Stimulated activated naive CD8-positive, alpha-beta T cell treated with anti-CD3 and anti-CD28 coated beads, Interleukin-15, amount 100 ng/mL, for 72 hours (primary cell): ENCODE results near the gene LDHAL6A.

Source experiments
- ATAC-seq: fragments of 150-1000 bp; cut with Tn5 transposase; 2 replicates; pipeline ENCODE4 v1.10.0; 2021; ENCODE audit warnings: mild to moderate bottlenecking, moderate library complexity
- DNase-seq, 2 donors: peaks; one replicate each; pipeline ENCODE4 v3.0.0; 2021 to 2022
- H3K27ac Mint-ChIP-seq, 2 donors: one replicate each; pipeline ENCODE4 v1.8.0; 2022; ENCODE audit warnings: mild to moderate bottlenecking in 2 of 2, mixed read lengths in 2 of 2, moderate library complexity in 2 of 2
- H3K27me3 Mint-ChIP-seq: one replicate; pipeline ENCODE4 v1.8.0; 2022; ENCODE audit warnings: mixed read lengths
- H3K4me1 Mint-ChIP-seq: one replicate; pipeline ENCODE4 v1.8.0; 2022; ENCODE audit warnings: mild to moderate bottlenecking, mixed read lengths
- H3K4me3 Mint-ChIP-seq, 2 donors: one replicate each; pipeline ENCODE4 v1.8.0; 2022; ENCODE audit warnings: mild to moderate bottlenecking in 2 of 2, mixed read lengths in 2 of 2, moderate library complexity in 1 of 2
- H3K9me3 Mint-ChIP-seq, 2 donors: one replicate each; pipeline ENCODE4 v1.8.0; 2022; ENCODE audit warnings: mixed read lengths in 2 of 2

Gene LDHAL6A

DNA sequence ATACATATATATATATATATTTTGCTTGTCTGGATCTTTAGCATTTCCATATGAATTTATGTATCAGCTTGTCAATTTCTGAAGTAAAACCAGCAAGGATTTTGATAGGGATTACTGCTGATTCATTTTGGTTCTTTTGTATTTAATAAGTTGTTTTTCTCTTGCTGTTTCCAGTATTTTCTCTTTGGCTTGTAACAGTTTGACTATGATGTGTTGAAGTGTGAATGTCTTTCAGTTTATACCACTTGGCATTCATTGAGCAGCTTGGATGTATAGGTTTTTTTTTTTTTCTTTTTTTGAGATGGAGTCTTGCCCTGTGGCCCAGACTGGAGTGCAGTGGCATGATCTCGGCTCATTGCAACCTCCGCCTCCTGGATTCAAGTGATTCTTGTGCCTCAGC is 12.4 kb downstream of the LDHAL6A start:
- Mint-ChIP-seq H3K4me1 (no peaks in the 10 kb centered on the region), H3K27ac (no peak overlapping the region), H3K27me3 (no peaks in the 10 kb centered on the region), H3K4me3 (no peak overlapping the region), H3K9me3 (no peaks in the 10 kb centered on the region)
- DNase-seq (no peak), ATAC-seq (no peak)

- Mint-ChIP-seq H3K9me3 (no peaks in the 10 kb centered on the region), H3K4me1 (no peaks in the 10 kb centered on the region), H3K27me3 (no peaks in the 10 kb centered on the region), H3K27ac (no peak overlapping the region), H3K4me3 (no peak overlapping the region)
- DNase-seq, result no peak
- ATAC-seq, result no peak
Observed at GRCh38 chr11:18468961-18469360, 13.3 kb downstream of the LDHAL6A start.

DNA sequence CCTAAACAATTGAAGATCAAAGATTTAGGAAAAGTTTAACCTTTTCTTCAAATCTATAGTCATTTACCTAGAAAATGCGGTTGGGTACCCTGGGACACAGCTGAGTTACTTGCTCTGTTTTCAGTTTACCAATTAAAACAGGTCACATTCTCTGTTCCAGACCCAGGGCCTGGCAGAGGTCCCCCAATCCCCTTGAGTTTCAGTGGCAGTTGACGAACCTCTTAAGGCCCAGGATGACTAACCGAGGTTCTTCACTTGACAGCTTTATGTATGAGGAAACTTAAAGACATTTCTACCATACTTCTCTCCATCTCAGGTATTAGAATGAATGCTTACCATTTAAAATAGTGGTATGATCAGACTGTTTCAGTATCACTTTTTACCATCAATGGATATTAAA is 16.3 kb downstream of the LDHAL6A start:
- H3K27me3 Mint-ChIP-seq, result no peaks in the 10 kb centered on the region
- no peak overlapping the region for H3K4me3 Mint-ChIP-seq
- H3K27ac Mint-ChIP-seq, result no peak overlapping the region
- DNase-seq (peak in 1 of 2 donors; percentile 46), ATAC-seq (peak; percentile 96)
- H3K9me3 Mint-ChIP-seq, result no peaks in the 10 kb centered on the region
- no peaks in the 10 kb centered on the region for H3K4me1 Mint-ChIP-seq

DNA sequence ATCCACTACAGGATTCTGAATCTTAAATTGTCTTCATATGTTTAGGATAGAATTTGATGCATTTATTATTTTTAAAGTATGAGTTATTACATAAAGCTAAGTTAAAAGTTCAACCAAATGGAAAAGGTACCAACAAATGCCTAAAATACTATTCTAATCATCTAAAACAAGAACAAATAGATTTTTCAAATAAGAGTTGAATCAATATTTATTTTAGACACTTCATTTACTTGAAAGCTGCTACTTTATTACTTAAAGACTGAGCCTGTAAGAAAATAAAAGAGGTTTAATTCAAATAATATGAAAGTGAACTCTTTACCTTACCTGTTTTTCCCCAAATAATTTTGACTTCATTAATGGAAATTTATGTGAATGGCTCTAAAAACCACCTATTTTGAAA is 16.9 kb downstream of the LDHAL6A start:
- no peaks in the 10 kb centered on the region for H3K4me1 Mint-ChIP-seq
- H3K4me3 Mint-ChIP-seq, result no peak overlapping the region
- no peaks in the 10 kb centered on the region for H3K27me3 Mint-ChIP-seq
- DNase-seq, result no peak
- H3K27ac Mint-ChIP-seq, result no peak overlapping the region
- no peak for ATAC-seq
- no peaks in the 10 kb centered on the region for H3K9me3 Mint-ChIP-seq

GRCh38 chr11:18479063-18479462 is 23.4 kb downstream of the LDHAL6A start:
- Mint-ChIP-seq H3K9me3 (no peaks in the 10 kb centered on the region), H3K27ac (peak overlapping the region; percentile 42 to 61), H3K27me3 (no peaks in the 10 kb centered on the region), H3K4me3 (no peak overlapping the region), H3K4me1 (no peaks in the 10 kb centered on the region)
- DNase-seq (no peak), ATAC-seq (no peak)

GRCh38 chr11:18485913-18486528 is 30.4 kb downstream of the LDHAL6A start:
- ATAC-seq (peak; percentile 85), DNase-seq (peak in 1 of 2 donors; percentile 14)
- H3K27me3 Mint-ChIP-seq, result no peaks in the 10 kb centered on the region
- H3K4me1 Mint-ChIP-seq, result peaks cover 18% of the 10 kb centered on the region
- H3K9me3 Mint-ChIP-seq, result no peaks in the 10 kb centered on the region
- H3K4me3 Mint-ChIP-seq, result no peak overlapping the region
- H3K27ac Mint-ChIP-seq, result no peak overlapping the region

GRCh38 chr11:18490319-18490718 is 34.7 kb downstream of the LDHAL6A start:
- no peak for DNase-seq
- no peak overlapping the region for H3K27ac Mint-ChIP-seq

DNA sequence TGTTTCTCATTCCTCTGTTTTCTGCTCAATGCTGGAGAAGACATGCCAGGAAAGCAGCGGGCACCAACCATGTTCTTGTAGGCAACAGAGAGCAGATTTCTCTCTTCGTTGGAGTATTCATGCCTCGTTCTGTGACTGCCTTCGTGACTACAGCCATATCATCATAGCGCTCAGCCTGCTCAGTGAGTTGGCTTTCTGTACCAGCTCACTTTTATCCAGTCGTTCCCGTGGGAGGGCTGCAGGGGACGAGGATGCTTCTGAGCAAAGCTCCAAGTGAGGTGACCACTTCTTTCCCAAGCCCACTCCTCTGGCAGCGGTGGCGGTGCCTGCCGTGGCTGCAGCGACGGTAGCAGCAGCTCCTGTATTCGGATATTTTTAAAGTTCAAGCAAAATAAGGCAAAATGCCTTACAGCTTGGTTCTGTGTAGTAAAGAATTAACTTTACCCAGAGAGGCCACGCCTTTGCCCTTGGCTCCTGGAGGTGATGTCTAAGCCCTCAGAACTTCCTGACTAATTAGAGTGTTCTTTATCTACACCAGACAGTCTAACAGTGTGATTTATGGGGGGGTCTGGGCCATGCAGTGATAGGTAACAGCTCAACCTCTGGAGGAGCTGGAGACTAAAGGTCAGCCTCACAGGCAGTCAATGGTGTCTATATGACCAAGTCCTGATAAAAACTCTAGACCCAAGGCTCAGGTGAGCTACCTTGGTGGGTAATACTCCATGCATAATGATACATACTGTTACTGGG is 35.3 kb downstream of the LDHAL6A start:
- no peaks in the 10 kb centered on the region for H3K27me3 Mint-ChIP-seq

More at GRCh38 chr11:18490319-18490718, 34.7 kb downstream of the LDHAL6A start:
- Mint-ChIP-seq H3K27me3 (no peaks in the 10 kb centered on the region), H3K4me3 (no peak overlapping the region), H3K4me1 (peaks cover 24% of the 10 kb centered on the region), H3K9me3 (no peaks in the 10 kb centered on the region)
- no peak for ATAC-seq

GRCh38 chr11:18491924-18492323 is 36.3 kb downstream of the LDHAL6A start:
- H3K9me3 Mint-ChIP-seq, result no peaks in the 10 kb centered on the region
- no peak for DNase-seq
- ATAC-seq, result no peak
- H3K27ac Mint-ChIP-seq, result no peak overlapping the region
- H3K27me3 Mint-ChIP-seq, result no peaks in the 10 kb centered on the region
- H3K4me1 Mint-ChIP-seq, result peaks cover 14% of the 10 kb centered on the region
- H3K4me3 Mint-ChIP-seq, result no peak overlapping the region

More for the DNA sequence above, 35.3 kb downstream of the LDHAL6A start:
- ATAC-seq, result no peak
- Mint-ChIP-seq H3K27ac (no peak overlapping the region), H3K4me1 (peaks cover 21% of the 10 kb centered on the region), H3K9me3 (no peaks in the 10 kb centered on the region), H3K4me3 (no peak overlapping the region)
- DNase-seq, result no peak

- DNase-seq (no peak), ATAC-seq (no peak)
- H3K27ac Mint-ChIP-seq, result no peak overlapping the region
- H3K27me3 Mint-ChIP-seq, result no peaks in the 10 kb centered on the region
- no peak overlapping the region for H3K4me3 Mint-ChIP-seq
- no peaks in the 10 kb centered on the region for H3K9me3 Mint-ChIP-seq
- H3K4me1 Mint-ChIP-seq, result peaks cover 14% of the 10 kb centered on the region
Observed at GRCh38 chr11:18492888-18493287, 37.2 kb downstream of the LDHAL6A start.

DNA sequence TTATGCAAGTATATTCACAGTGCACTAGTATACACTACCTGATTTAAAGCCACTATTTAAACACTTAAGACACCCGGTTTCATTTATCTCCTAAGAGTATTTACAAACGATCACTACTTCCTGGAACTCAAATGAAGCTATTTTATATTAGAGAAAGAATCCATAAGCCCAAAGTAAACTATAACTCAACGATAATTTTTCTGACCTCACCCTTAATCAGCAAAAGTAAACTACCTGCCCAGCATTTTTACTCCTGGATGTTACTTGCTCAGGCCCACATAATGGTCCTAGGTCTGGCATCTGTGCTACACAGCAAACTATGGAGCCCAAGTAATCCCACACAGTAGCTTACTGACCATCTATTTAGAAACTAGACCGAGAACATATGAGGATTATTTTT is 37.7 kb downstream of the LDHAL6A start:
- no peak overlapping the region for H3K27ac Mint-ChIP-seq
- ATAC-seq (no peak), DNase-seq (no peak)
- H3K4me1 Mint-ChIP-seq, result peaks cover 14% of the 10 kb centered on the region
- no peaks in the 10 kb centered on the region for H3K9me3 Mint-ChIP-seq
- H3K27me3 Mint-ChIP-seq, result no peaks in the 10 kb centered on the region
- H3K4me3 Mint-ChIP-seq, result no peak overlapping the region

DNA sequence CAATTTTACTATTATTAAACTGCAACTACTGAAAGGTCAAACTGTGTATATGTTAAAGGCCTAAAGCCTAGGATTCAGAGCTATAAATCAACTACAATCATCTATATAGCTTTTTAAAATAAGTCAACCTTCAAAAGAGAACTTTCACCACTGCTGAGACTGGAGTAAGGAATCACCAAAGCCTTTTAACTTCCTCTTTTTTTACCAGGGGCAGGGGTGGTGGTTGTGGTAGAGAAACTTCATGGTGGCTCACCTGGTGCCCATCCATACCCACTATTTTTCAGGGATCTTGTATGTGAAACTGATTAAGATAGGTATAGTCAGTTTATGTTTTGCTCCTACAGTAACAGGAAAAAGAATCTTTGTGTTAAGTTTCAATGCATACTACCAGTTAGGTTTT is 39.6 kb downstream of the LDHAL6A start:
- H3K4me3 Mint-ChIP-seq, result no peak overlapping the region

GRCh38 chr11:18495703-18496102 is 40.0 kb downstream of the LDHAL6A start:
- no peak overlapping the region for H3K27ac Mint-ChIP-seq

More for the DNA sequence above, 39.6 kb downstream of the LDHAL6A start:
- DNase-seq, result no peak
- Mint-ChIP-seq H3K9me3 (no peaks in the 10 kb centered on the region), H3K27me3 (no peaks in the 10 kb centered on the region), H3K27ac (no peak overlapping the region), H3K4me1 (peaks cover 13% of the 10 kb centered on the region)
- ATAC-seq, result no peak

DNA sequence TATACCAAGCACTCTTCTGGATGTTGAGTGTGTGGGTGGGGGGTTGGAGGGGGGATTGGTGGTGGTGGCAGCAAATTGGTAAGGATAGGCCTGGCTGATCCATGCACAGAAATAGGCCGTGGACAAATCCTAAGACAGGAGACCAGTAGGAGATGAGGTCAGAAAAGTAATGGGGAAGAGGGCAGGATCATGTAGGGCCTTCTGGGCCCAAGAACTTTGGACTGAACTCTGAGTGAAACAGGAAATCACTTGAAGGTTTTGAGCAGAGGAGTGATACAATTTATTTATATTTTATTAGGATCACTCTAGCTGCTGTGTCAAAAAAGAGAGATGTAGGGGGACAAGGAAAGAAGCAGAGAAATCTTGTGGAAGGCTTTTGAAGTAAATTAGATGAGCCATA is 42.4 kb downstream of the LDHAL6A start:
- Mint-ChIP-seq H3K4me1 (peaks cover 5% of the 10 kb centered on the region), H3K4me3 (no peak overlapping the region), H3K9me3 (no peaks in the 10 kb centered on the region), H3K27me3 (no peaks in the 10 kb centered on the region), H3K27ac (no peak overlapping the region)
- no peak for ATAC-seq
- DNase-seq, result no peak

More at GRCh38 chr11:18495703-18496102, 40.0 kb downstream of the LDHAL6A start:
- ATAC-seq (no peak), DNase-seq (no peak)
- Mint-ChIP-seq H3K4me1 (peaks cover 9% of the 10 kb centered on the region), H3K9me3 (no peaks in the 10 kb centered on the region), H3K27me3 (no peaks in the 10 kb centered on the region), H3K4me3 (no peak overlapping the region)

GRCh38 chr11:18501629-18502028 is 46.0 kb downstream of the LDHAL6A start:
- ATAC-seq, result no peak
- no peaks in the 10 kb centered on the region for H3K27me3 Mint-ChIP-seq
- no peaks in the 10 kb centered on the region for H3K9me3 Mint-ChIP-seq
- H3K27ac Mint-ChIP-seq, result no peak overlapping the region
- DNase-seq, result no peak
- no peak overlapping the region for H3K4me3 Mint-ChIP-seq
- no peaks in the 10 kb centered on the region for H3K4me1 Mint-ChIP-seq

GRCh38 chr11:18502352-18502751 is 46.7 kb downstream of the LDHAL6A start:
- H3K27me3 Mint-ChIP-seq, result no peaks in the 10 kb centered on the region
- H3K9me3 Mint-ChIP-seq, result no peaks in the 10 kb centered on the region
- ATAC-seq (no peak), DNase-seq (no peak)
- H3K27ac Mint-ChIP-seq, result no peak overlapping the region
- no peaks in the 10 kb centered on the region for H3K4me1 Mint-ChIP-seq
- H3K4me3 Mint-ChIP-seq, result no peak overlapping the region
